ENCODE measurements around the gene RALGAPB. TPM values are rescaled to one million over a fixed set of nuclear protein-coding genes. Genes with fewer than 3 reads are reported as not detected.

The RALGAPB gene
- total RNA-seq, 1 experiment from 2014 or later = 21.2 TPM

DNA sequence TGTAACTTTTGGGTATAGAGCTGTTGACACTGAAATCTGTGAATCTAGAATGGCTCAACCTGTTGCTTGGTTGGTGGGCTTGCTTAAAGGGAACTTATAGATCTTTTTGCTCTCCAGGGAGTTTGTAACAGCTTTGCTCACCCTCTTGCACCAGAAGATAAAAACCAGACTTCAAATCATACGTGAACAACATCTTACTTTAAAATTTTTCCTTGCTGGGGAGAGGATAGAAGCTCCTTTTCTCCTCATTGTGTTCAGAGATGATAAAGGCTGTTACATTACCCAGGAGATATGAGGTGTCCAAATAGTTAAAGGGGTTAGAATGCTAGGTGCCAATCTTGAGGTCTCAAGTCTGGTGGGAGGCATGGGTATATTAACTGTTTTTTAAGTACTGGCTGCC lies 46.8 kb downstream of the RALGAPB start:
- DNase-seq (ENCODE audit: low read depth, low spot score) = no peak
- in situ Hi-C loops (cut with HindIII; ENCODE audit: low pct_unique_long_range_greater_than_20kb, low sequenced_read_pairs) = no loop called here

GRCh38 chr20:38520261-38520660 lies 47.6 kb downstream of the RALGAPB start:
- in situ Hi-C loops (cut with HindIII; ENCODE audit: low pct_unique_long_range_greater_than_20kb, low sequenced_read_pairs) = no loop called here
- no peak for DNase-seq (ENCODE audit: low read depth, low spot score)

GRCh38 chr20:38523697-38524096 lies 51.1 kb downstream of the RALGAPB start:
- no peak for DNase-seq (ENCODE audit: low read depth, low spot score)

DNA sequence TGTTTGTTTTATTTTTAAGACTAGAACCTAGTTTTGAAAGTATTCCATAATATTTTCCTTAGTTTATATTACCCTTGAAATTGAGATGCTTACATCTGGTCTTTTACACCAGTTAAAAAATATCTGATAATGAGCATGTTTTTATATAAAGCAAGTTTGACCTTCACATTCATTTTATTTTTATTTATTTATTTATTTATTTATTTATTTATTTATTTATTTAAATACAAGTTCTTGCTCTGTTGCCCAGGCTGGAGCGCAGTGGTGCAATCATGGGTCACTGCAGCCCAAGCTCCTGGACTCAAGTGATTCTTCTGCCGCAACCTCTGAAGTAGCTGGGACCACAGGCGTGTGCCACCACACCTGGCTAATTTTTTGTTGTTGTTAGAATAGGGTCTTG lies 55.5 kb downstream of the RALGAPB start:
- in situ Hi-C loops (cut with HindIII; ENCODE audit: low pct_unique_long_range_greater_than_20kb, low sequenced_read_pairs) = no loop called here
- DNase-seq (ENCODE audit: low read depth, low spot score) = no peak

More at GRCh38 chr20:38523697-38524096, 51.1 kb downstream of the RALGAPB start:
- in situ Hi-C loops (cut with HindIII; ENCODE audit: low pct_unique_long_range_greater_than_20kb, low sequenced_read_pairs) = no loop called here

- no peak for DNase-seq (ENCODE audit: low read depth, low spot score)
- in situ Hi-C loops (cut with HindIII; ENCODE audit: low pct_unique_long_range_greater_than_20kb, low sequenced_read_pairs) = no loop called here
Observed at GRCh38 chr20:38531021-38531420, 58.4 kb downstream of the RALGAPB start.

GRCh38 chr20:38534756-38535155 lies 62.1 kb downstream of the RALGAPB start:
- in situ Hi-C loops (cut with HindIII; ENCODE audit: low pct_unique_long_range_greater_than_20kb, low sequenced_read_pairs) = no loop called here
- no peak for DNase-seq (ENCODE audit: low read depth, low spot score)

GRCh38 chr20:38536310-38536709 lies 63.7 kb downstream of the RALGAPB start:
- in situ Hi-C loops (cut with HindIII; ENCODE audit: low pct_unique_long_range_greater_than_20kb, low sequenced_read_pairs) = no loop called here

GRCh38 chr20:38537176-38537575 lies 64.5 kb downstream of the RALGAPB start:
- in situ Hi-C loops (cut with HindIII; ENCODE audit: low pct_unique_long_range_greater_than_20kb, low sequenced_read_pairs) = no loop called here
- no peak for DNase-seq (ENCODE audit: low read depth, low spot score)

More at GRCh38 chr20:38536310-38536709, 63.7 kb downstream of the RALGAPB start:
- no peak for DNase-seq (ENCODE audit: low read depth, low spot score)

DNA sequence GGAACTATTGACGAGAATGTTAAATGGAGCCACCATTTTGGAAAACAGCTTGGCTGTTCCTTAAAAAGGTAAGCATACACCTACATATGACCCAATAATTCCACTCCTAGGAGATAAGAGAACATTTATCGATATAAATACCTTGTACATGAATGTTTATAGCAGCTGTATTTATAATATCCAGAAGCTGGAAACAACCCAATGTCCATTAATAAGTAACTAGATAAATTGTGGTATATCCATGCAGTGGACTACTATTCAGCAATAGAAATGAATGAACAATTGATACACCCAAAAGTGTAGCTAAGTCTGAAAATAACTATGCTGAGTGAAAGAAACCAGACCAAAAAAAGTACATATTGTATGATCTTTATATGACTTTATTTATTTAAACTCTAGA lies 66.1 kb downstream of the RALGAPB start:
- no peak for DNase-seq (ENCODE audit: low read depth, low spot score)
- in situ Hi-C loops (cut with HindIII; ENCODE audit: low pct_unique_long_range_greater_than_20kb, low sequenced_read_pairs) = no loop called here

DNA sequence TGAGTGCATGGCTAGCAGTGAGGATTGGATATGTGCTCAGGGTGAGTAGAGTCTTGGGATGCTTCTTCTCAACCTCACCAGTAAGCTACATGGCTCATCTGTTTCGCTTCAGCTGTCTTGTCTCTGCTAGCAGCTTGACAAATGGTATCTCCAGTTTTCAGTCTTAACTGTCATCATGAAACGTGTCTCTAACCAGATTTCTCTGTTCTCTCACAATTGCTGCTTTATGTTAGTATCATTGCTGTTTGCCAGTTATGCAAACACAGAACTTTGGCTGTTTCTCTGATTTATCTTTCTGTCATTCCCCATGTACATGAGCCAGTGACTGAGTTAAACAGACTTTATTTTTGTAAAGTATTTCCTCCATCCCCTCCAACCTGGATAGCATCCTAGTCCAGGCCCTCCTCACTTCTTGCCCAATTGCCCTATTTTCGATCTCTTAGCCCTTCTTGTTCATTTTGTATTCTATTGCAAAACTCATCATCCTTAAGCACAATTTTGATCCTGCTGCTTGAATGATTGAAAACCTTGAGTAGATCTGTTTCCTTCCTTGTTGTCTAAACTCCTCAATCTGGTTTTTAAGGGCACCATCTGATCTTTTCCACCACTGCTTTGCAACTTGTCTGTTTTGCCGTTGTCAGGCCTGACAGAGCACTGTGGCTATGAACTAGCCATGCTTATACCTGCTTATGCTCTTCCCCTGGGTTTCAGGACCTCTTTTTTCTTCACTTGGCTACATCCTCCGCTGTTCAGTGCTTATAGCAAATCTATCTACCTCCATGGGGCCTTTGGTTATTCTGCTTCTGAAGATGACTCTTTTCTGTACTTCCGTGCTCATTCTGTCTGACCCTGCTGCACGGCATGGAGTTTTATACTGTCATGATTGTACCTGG lies 70.6 kb downstream of the RALGAPB start:
- in situ Hi-C loops (cut with HindIII; ENCODE audit: low pct_unique_long_range_greater_than_20kb, low sequenced_read_pairs) = no loop called here

GRCh38 chr20:38545771-38546170 lies 73.1 kb downstream of the RALGAPB start:
- in situ Hi-C loops (cut with HindIII; ENCODE audit: low pct_unique_long_range_greater_than_20kb, low sequenced_read_pairs) = no loop called here
- DNase-seq (ENCODE audit: low read depth, low spot score) = no peak

More for the DNA sequence above, 70.6 kb downstream of the RALGAPB start:
- no peak for DNase-seq (ENCODE audit: low read depth, low spot score)

DNA sequence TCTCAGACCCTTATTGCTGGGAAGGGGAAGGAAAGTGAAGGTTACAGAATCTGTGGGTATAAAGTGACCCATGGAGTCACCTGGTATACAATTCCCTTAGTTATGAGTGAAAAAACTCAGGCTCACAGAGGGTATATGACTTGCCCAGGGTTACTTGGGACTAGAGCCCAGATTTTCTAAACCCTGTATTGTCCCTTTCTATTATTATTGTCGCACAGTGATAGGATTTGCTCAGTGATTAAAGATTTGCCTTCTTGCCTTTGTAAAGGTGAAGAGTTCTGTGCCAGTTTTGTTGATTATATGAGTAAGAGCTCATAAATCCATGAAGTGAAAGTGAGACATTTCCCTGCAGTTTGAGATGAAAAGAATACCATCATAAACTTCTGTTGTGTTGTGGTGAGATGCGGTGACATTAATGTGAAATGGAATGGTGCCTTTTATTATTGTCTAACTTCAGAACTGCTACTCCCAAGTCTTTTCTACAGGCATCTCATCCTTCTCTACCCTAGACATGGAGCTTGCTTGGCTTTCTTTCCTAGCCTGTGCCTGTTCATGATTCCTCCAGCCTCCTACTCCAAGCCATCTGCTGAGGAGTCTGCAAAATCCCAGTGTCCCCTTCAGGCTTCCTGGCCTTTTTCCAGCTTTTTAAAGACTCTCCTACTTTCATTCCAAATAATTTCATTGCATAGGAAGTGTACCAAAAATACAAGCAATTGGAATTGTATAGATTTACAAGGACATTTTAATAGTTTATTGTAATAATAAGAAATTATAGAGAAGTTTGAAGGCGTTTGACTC lies 74.8 kb downstream of the RALGAPB start:
- in situ Hi-C loops (cut with HindIII; ENCODE audit: low pct_unique_long_range_greater_than_20kb, low sequenced_read_pairs) = no loop called here
- DNase-seq (ENCODE audit: low read depth, low spot score) = no peak

DNA sequence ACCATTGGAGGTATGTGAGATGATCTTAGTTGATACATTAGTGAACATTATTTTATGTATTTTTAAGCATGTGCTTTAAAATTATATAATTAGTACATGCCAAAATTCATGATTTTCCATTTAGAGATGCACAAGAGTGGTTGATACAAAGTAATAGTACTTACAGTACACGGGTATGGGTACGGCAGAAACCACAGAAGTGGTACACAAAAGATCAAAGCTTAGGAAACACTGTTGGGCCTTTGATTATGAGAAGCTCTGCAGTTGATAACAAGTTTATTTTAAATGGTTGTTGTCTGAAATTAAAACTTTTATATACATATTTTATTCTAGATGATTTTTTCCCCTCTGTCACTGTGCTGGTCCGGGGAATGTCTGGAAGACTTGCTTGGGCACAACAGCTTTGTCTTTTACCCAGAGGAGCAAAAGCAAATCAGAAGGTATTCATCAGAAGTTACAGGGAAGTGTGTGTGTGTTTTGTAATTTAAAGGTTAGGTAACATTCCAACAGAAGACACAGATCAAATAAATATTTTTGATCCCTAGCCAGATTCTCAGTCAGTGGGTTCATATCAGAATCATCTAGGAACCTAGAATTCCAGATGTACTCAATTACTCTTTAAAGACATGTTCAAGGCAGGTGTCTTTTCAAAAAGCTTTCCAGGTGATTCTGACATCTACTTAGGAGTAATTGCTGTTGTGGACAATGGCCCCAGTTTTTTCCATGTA lies 75.9 kb downstream of the RALGAPB start:
- no peak for DNase-seq (ENCODE audit: low read depth, low spot score)
- in situ Hi-C loops (cut with HindIII; ENCODE audit: low pct_unique_long_range_greater_than_20kb, low sequenced_read_pairs) = no loop called here

DNA sequence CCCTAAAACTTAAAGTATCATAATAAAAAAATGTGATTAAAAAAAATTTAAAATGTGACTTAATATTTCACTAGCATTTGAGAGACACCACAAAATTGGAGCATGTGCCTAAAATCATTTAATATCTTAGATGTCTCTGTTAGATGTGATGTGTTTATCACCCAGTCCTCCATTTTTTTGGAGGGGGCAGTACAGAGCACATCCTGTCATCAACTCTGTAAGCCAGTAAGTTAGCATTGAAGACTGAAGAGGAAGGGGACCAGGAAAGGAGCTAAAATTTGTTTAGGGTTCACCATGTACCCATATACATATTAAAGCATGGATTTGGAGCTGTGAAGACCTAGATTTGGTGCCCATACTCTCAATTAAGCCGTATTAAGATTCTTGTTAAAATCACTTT lies 77.6 kb downstream of the RALGAPB start:
- peak; percentile 45 for DNase-seq (ENCODE audit: low read depth, low spot score)
- in situ Hi-C loops (cut with HindIII; ENCODE audit: low pct_unique_long_range_greater_than_20kb, low sequenced_read_pairs) = no loop called here

DNA sequence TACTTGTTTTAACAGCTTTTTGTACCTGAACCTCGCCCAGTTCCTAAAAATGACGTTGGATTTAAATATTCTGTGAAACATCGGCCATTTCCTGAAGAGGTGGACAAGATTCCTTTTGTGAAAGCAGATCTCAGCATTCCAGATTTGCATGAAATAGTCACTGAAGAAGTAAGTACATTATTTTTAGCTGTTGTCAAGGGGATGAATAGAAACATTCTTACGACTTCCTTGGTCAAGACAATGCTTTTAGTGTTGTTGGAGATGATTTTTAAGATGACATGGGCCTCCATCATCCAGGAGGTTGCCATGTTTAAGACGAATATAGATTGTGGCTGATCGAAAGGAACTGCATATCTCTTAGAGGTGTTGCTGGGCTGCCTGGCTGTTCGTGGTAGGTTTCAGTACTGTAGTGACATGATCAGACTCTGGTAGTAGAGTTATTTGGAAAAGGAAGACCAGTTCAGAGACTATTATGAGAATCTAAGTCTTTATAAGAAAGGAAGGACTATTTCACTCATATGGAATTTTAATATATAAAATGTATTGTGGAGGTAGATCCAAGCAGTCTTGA lies 78.5 kb downstream of the RALGAPB start:
- in situ Hi-C loops (cut with HindIII; ENCODE audit: low pct_unique_long_range_greater_than_20kb, low sequenced_read_pairs) = no loop called here
- peak; percentile 72 for DNase-seq (ENCODE audit: low read depth, low spot score)

DNA sequence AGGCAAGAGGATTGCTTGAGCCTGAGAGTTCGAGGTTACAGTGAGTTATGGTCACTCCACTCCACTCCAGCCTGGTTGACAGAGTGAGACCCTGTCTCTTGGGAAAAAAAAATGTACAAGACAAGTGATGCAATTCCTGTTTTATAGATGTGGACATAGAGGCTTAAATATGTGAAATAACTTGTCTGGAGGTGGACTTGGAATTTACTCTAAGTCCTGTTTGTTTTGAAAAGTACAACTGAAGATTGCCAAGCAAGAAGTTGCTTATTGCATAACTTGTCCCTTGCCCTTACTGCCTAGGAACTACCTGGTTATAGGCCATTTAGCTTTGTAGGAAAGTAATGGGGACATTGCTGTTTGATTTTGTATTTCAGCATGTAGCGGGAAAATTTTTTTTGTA lies 82.3 kb downstream of the RALGAPB start:
- in situ Hi-C loops (cut with HindIII; ENCODE audit: low pct_unique_long_range_greater_than_20kb, low sequenced_read_pairs) = no loop called here

GRCh38 chr20:38555395-38555794 lies 82.8 kb downstream of the RALGAPB start:
- DNase-seq (ENCODE audit: low read depth, low spot score) = no peak
- in situ Hi-C loops (cut with HindIII; ENCODE audit: low pct_unique_long_range_greater_than_20kb, low sequenced_read_pairs) = no loop called here

More for the DNA sequence above, 82.3 kb downstream of the RALGAPB start:
- no peak for DNase-seq (ENCODE audit: low read depth, low spot score)

- DNase-seq (ENCODE audit: low read depth, low spot score) = no peak
- in situ Hi-C loops (cut with HindIII; ENCODE audit: low pct_unique_long_range_greater_than_20kb, low sequenced_read_pairs) = no loop called here
Observed at GRCh38 chr20:38557174-38557573, 84.5 kb downstream of the RALGAPB start.
